ENCODE results near the gene SDK1.

Gene SDK1

GRCh38 chr7:4070214-4070613, 769.2 kb downstream of the SDK1 start:
- H3K4me1 Mint-ChIP-seq = peaks cover 28% of the 10 kb centered on the region
- H3K36me3 Mint-ChIP-seq (ENCODE audit: low read depth) = peaks cover 3% of the 10 kb centered on the region
- H3K9me3 Mint-ChIP-seq = no peaks in the 10 kb centered on the region
- peak overlapping the region in 1 of 3 experiments; percentile 24 for H3K27ac Mint-ChIP-seq
- H3K4me3 Mint-ChIP-seq = no peak overlapping the region
- no peak for TF ChIP-seq CTCF (IDR thresholded peaks at IDR 0.05; ENCODE audit: unreplicated experiment in 3 of 3)
- peaks cover 3% of the 10 kb centered on the region for H3K27me3 Mint-ChIP-seq (ENCODE audit: low read depth)

DNA sequence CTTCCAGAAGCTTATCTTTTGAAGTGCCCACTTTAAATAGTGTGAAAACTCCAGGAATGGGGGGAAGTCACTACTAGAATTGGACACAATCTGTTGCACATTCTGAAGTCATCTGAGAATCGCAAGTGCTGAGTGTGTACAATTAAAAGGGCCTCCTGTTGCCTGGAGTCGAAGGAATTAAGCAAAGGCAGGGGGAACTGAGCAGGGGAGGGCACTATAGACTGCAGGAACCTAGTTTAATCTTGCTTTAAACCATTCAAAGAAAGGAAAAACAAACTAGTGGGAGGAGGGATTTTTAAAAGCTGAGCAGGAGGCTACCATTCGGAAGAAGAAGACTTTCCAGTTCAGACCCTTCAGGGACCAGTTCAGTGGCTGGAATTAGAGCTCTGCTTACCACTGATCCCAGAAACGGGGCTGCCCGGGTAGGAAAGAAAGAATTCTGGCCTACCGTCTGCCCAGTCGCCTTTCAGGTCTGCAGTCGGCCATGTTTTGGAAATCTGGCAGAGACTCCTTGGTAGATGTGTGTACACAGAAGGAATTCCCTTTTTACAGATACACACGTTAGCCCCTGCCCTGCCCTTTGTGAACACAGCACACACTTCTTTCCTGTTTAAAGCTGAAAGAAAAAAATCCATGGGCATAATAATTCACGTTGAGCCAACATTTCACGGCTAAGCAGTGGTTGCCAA, 770.5 kb downstream of the SDK1 start:
- peaks cover 22% of the 10 kb centered on the region for H3K4me1 Mint-ChIP-seq
- H3K9me3 Mint-ChIP-seq = no peaks in the 10 kb centered on the region
- no peak overlapping the region for H3K4me3 Mint-ChIP-seq
- peaks cover 3% of the 10 kb centered on the region for H3K27me3 Mint-ChIP-seq (ENCODE audit: low read depth)
- peaks cover 3% of the 10 kb centered on the region for H3K36me3 Mint-ChIP-seq (ENCODE audit: low read depth)
- no peak for TF ChIP-seq CTCF (IDR thresholded peaks at IDR 0.05; ENCODE audit: unreplicated experiment in 3 of 3)
- no peak overlapping the region for H3K27ac Mint-ChIP-seq

- no peak overlapping the region for H3K27ac Mint-ChIP-seq
- peaks cover 4% of the 10 kb centered on the region for H3K36me3 Mint-ChIP-seq (ENCODE audit: low read depth)
- no peak for TF ChIP-seq CTCF (IDR thresholded peaks at IDR 0.05; ENCODE audit: unreplicated experiment in 3 of 3)
- H3K4me1 Mint-ChIP-seq = peaks cover 17% of the 10 kb centered on the region
- H3K27me3 Mint-ChIP-seq (ENCODE audit: low read depth) = peaks cover 3% of the 10 kb centered on the region
- no peak overlapping the region for H3K4me3 Mint-ChIP-seq
- H3K9me3 Mint-ChIP-seq = peaks cover 2% of the 10 kb centered on the region
Observed at GRCh38 chr7:4072161-4072925, 771.3 kb downstream of the SDK1 start.

DNA sequence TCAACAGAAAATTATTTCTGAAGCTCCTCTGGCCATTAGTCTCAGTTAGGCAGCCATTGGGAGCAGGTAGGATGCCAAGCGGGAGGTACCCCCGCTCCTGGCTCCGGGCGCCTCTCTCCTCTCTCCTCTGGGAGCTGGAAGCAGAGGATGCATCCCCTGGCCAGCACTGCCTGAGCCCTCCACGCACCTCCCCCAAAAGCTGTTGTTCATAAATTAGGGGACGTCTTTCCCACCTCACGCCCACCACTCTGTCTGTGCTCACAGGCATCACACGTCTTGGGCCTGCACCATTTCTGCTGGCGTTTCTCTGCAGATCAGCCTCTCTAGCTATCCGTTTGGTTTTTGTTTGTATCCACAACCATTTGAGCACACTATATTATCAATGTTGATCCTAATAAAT, 772.0 kb downstream of the SDK1 start:
- H3K27ac Mint-ChIP-seq = peak overlapping the region in 2 of 3 experiments; percentile 31 to 37
- H3K4me1 Mint-ChIP-seq = peaks cover 17% of the 10 kb centered on the region
- peaks cover 3% of the 10 kb centered on the region for H3K9me3 Mint-ChIP-seq
- no peak for TF ChIP-seq CTCF (IDR thresholded peaks at IDR 0.05; ENCODE audit: unreplicated experiment in 3 of 3)
- H3K36me3 Mint-ChIP-seq (ENCODE audit: low read depth) = peaks cover 7% of the 10 kb centered on the region
- H3K27me3 Mint-ChIP-seq (ENCODE audit: low read depth) = peaks cover 3% of the 10 kb centered on the region
- no peak overlapping the region for H3K4me3 Mint-ChIP-seq

- Mint-ChIP-seq H3K9me3 (peaks cover 3% of the 10 kb centered on the region), H3K27ac (no peak overlapping the region), H3K27me3 (ENCODE audit: low read depth) (peaks cover 3% of the 10 kb centered on the region), H3K4me1 (peaks cover 17% of the 10 kb centered on the region), H3K4me3 (no peak overlapping the region), H3K36me3 (ENCODE audit: low read depth) (peaks cover 11% of the 10 kb centered on the region)
- no peak for TF ChIP-seq CTCF (IDR thresholded peaks at IDR 0.05; ENCODE audit: unreplicated experiment in 3 of 3)
Observed at GRCh38 chr7:4073750-4074149, 772.7 kb downstream of the SDK1 start.

All from nephron (organoid).